ENCODE data around the gene PSIP1.
A peak's percentile ranks its signal among the peaks of the same experiment; 100 is the strongest.
"Not testable (repeated sequence)": the region's sequence is repeated elsewhere in the genome, so short reads cannot be mapped to it uniquely, and the experiment has no call there.

The PSIP1 gene

DNA sequence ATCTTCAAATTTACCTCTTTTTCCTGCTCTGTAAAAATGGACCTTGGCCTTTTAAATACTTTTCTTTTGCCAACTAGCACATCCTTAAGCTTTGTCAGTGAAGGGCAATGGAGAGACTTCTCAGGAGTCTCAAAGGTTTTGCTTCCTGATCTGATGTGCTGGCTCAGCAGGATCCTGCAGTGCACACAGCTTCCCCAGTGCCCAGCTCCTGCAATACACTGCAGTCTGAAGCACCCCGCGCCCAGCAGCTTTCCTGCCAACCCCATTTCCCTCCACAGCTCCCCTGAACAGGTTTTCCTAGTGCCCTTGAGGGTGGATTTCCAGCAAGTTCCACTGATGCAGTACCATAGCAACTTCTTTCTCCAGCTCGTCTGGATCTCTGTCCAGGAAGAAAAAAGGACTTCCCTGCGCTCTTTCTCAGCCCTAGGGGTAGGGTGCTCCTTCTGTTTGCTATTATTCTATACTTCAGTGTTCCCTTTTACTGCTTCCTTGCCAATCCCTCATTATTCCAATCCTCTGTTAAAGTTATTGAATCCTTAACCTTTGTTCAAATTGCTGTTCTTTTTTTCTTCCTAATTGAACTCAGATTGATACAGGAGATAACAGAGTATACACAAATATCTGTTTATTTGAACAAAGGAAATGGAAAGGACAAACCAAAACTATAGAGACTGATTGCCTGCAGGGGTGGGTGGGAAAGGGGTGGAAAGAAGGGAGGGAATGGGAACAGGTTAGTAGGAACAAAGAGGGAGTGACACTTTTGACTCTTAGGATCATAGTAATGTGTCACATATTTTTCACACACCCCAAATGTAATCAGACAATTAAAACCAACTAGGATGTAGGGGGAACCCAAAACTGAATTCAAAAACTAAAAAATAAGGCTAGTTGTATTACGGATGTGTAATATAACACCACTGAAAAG is 79.6 kb downstream of the PSIP1 start:
- DNase-seq: no peak

DNA sequence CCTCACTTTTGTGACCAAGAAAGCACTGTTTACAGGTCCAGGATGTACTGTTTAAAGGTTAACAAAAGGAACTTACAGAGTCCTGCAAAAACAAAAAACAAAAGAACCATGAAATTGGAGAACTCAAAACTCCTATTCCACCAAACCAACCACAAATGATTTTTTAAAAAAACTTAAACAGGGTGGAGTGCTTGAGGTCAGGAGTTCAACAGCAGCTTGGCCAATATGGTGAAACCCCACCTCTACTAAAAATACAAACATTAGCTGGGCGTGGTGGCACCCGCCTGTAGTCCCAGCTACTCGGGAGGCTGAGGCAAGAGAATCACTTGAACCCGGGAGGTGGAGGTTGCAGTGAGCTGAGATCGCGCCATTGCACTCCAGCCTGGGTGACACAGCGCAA is 83.1 kb downstream of the PSIP1 start:
- DNase-seq: not testable (repeated sequence)

DNA sequence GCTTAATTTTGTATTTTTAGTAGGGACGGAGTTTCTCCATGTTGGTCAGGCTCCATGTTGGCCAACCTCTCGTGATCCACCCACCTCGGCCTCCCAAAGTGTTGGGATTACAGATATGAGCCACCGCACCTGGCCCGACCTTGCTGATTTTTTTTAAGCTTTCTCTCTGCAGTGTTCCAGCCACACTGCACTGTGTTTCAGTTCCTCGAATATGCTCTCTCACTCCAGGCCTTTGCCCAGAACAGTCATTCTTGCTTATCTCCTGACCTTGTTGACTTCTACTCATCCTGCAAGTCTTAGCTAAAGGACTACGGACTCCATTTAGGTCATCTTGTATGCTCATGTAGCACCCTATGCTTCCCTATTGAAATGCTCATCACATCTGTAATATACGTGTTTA is 84.8 kb downstream of the PSIP1 start:
- no peak for DNase-seq

DNA sequence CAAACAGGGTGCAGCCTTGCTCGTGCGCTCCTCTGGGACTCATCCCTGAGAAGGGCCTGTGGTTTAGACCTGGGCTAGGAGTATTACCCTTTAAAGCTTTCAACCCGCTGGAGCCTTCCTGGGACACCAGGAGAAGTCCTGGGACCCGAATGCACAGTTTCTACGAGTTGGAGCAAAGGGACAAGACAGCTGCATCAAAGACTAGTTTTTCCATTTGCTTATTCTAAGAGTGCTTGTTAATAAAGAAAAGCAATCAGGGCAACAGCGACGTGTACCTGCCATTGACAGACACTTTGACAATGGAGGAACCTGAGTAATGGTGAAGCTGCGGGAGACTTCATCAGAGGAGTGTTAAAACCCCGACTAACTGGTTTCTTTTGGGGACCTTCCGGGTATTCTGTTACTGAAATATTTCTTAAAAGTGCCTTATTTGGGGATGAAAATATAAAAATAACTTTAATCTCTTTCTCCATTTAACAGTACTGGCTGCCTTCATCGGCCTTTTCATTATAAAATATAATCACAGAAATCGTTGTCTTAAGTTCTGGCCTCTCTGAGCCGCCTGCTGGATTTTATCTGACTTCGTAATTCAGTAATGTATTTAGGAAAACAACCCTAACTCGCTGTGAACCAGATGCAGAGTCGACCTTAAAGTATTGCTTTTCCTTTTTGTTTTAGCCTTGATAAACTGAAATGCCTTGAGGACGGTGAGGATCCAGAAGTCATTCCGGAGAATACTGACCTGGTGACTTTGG is 87.4 kb downstream of the PSIP1 start:
- DNase-seq: no peak

DNA sequence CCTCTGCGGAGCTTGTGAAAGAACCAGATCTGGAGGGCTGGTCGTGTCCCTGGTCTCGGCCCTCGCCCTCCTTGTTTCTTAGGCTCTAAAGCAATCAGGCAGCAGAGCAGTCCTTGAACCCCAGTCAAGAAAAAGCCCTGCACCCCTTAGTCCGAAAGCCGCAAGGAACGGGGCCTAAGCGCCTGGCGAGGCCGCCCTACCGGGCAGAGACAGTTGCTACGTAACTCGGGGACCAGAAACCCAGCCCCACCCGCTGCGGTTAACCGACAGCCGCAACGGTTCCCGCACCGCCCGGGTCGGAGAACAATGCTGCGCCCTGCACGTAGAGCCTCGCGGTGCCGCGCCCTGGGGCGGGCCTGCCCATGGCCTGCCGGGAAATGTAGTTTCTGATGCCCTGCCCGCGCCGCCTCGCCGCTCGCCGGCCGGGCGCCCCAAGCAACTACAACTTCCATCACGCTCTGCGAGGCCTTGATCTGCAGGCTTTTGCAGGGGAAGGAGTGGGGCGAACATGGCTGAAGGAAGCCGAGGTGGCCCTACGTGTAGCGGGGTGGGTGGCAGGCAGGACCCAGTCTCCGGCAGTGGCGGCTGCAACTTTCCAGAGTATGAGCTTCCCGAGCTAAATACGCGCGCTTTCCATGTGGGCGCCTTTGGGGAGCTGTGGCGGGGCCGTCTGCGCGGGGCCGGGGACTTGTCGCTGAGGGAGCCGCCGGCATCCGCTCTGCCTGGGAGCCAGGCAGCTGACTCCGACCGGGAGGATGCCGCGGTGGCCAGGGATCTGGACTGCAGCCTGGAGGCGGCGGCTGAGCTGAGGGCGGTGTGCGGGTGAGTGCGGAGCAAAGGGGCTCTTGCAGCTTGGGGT is 88.2 kb downstream of the PSIP1 start, which contains the start of gene SNAPC3:
TSS of gene SNAPC3 (plus strand) at position 505 of the 859 bp plus-strand sequence. CDS start at position 509, 4 bp downstream.
- peak; percentile 66 for DNase-seq

DNA sequence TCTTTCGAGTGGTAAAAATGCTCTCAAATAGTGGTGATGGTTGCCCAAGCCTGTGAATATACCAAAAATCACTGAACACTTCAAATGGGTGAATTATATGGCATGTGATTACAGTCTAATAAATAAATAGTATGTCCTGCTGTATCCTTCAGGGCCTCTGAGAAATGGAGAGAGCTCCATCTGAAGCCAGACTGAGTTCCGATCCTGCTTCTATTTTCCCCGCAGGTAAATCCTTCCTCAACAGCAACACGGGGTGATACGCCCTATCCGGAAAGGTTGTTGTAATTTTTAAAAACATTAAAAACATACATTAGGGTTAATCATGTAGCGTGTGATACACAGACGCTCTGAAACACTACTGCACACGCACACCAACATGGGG is 88.8 kb downstream of the PSIP1 start:
- no peak for DNase-seq

DNA sequence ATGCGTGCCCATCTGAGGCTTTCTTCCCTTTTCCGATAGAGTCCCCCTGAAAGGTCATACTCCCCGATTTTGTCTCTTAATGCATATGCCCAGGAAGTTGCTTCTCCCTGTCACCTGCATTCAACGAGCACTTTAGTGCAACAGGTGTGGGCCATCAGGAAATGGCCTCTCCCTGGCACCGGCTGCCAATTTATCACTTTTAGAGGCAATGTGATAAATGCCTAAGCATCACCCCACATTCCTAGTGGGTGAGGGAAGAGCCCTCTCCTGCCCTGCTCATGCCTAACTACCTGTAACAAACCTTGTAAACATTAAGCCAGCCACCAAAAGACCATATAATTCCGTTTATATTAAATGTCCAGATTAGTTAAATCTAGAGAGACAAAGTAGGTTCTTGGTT is 89.2 kb downstream of the PSIP1 start:
- DNase-seq: no peak

DNA sequence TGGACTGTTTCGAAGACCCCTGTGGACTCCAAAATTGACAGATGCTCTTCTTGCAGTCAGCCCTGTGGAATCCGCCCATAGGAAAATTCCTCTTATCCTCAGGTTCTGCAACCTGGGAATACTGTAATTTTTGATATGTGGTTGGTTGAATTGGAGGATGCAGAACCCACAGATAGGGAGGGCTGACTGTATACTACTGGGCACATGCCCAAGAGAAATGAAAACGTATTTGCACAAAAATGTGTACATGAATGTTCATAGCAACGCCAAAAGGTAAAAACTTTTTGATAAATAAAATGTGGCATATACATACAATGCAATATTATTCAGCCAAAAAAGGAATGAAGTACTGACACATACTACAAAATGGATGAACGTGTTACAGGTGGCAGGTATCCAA is 90.0 kb downstream of the PSIP1 start:
- no peak for DNase-seq

DNA sequence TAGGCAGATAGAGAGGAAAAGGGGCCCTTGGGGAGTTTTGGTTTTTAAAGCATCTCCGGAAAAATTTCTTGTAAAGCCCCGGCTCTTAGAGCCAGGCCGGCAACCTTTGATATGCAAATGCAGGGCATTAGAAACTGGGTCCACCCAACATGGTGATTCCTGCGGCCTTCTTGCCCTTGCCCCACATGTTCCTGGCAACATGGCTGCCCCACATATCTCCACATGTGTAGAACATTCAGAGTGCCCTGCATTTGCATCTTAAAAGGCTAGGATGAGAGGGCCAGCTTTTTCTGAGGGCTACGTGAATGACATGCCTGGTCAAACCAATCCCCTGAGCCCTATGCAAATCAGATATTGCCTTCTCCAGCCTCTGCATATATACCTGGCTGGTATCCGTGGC is 93.1 kb downstream of the PSIP1 start:
- DNase-seq: no peak

DNA sequence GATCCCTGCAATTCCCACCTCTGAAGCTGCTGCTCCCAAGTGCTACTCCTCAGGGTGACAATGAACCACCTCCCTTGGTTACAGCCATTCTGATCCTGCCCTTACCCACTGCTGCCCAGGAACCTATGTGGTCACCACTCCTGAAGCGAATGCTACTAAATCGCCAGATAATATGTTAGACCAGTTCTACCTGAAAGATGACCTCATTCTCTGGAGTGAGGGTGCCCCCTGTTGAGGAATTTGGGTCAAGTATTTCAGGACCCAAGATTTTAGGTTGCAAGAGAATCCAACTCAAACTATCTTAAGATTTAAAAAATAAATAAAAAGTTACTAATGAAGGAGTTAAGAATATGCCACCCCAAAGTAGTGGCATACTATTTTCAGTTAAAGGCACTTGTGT is 93.9 kb downstream of the PSIP1 start:
- DNase-seq: no peak
